Esophagus muscularis mucosa (tissue), 4 donors: Measurements from ENCODE around the gene SRGAP3. TPM values are rescaled to one million over a fixed set of nuclear protein-coding genes. Genes with fewer than 3 reads are reported as not detected.

Experiments used
- DNase-seq: peaks from one replicate; pipeline ENCODE4 v3.0.0-alpha.2; 2017; ENCODE audit errors: extremely low spot score
- H3K27ac ChIP-seq, 4 donors: fragments of 200-600 bp; sonication (generic); replicated peaks in 1 of 4; 1 replicate in 3 of 4; 2 replicates in 1 of 4; pipeline ENCODE4 v1.5.1; 2016 to 2019; ENCODE audit warnings: mild to moderate bottlenecking in 1 of 4
- H3K27me3 ChIP-seq, 4 donors: fragments of 200-600 bp; sonication (generic); one replicate each; pipeline versions ENCODE4 v1.5.1 to v1.6.0; 2016 to 2019
- H3K36me3 ChIP-seq, 4 donors: fragments of 200-600 bp; sonication (generic); one replicate each; pipeline ENCODE4 v1.5.1; 2016 to 2019
- H3K4me1 ChIP-seq, 4 donors: fragments of 200-600 bp; sonication (generic); one replicate each; pipeline ENCODE4 v1.5.1; 2016 to 2019
- H3K4me3 ChIP-seq, 4 donors: fragments of 200-600 bp; sonication (generic); 1 replicate in 2 of 4; 2 replicates in 2 of 4; pipeline ENCODE4 v1.5.1; 2016 to 2019; ENCODE audit warnings: mild to moderate bottlenecking in 4 of 4, moderate library complexity in 1 of 4
- H3K9me3 ChIP-seq, 4 donors: fragments of 200-600 bp; sonication (generic); 1 replicate in 3 of 4; 2 replicates in 1 of 4; pipeline ENCODE4 v1.5.1; 2016 to 2019
- EP300 ChIP-seq: sonication (generic); formaldehyde crosslinking; IDR thresholded peaks from one replicate; pipeline ENCODE4 v1.6.1; 2017; ENCODE audit warnings: antibody characterized with exemption
- POLR2A ChIP-seq: fragments of 450-650 bp; IDR thresholded peaks from one replicate; pipeline ENCODE4 v1.6.1; 2017; ENCODE audit warnings: antibody characterized with exemption, moderate library complexity, mild to moderate bottlenecking, low read depth
- POLR2AphosphoS5 ChIP-seq, 2 donors: sonication (generic); formaldehyde crosslinking; IDR thresholded peaks; one replicate each; pipeline ENCODE4 v1.6.1; 2017; ENCODE audit warnings: antibody characterized with exemption in 2 of 2
- WGBS: methylation state at CpG from one replicate; pipeline ENCODE4 v1.1.5; 2018; 5-methylcytosine and 5-hydroxymethylcytosine counted together
- intact Hi-C: fragments of 100-400 bp; cut with DNase I; formaldehyde crosslinking; loops from one replicate; pipeline ENCODE4 v1.15.1; 2023
- total RNA-seq, 4 donors: library from RNA; depleted of rRNA; stranded (reverse); fragments of >200 nt; gene quantifications; one replicate each; pipeline versions ENCODE4 v1.1.0 to v1.2.1, GENCODE V29; 2016
- TF ChIP-seq, protein P1 (sequence below), 3 experiments: fragments of 200-600 bp in 2 of 3; fragments of 450-650 bp in 1 of 3; sonication (generic) in 2 of 3; IDR thresholded peaks; one replicate each; pipeline ENCODE4 v1.5.1; 2017 to 2019; ENCODE audit warnings: antibody characterized with exemption in 3 of 3, mild to moderate bottlenecking in 2 of 3, moderate library complexity in 1 of 3

Gene SRGAP3
- total RNA-seq, 4 donors from 2014 or later = 2.4 to 8.6 (median 3.1) TPM

DNA sequence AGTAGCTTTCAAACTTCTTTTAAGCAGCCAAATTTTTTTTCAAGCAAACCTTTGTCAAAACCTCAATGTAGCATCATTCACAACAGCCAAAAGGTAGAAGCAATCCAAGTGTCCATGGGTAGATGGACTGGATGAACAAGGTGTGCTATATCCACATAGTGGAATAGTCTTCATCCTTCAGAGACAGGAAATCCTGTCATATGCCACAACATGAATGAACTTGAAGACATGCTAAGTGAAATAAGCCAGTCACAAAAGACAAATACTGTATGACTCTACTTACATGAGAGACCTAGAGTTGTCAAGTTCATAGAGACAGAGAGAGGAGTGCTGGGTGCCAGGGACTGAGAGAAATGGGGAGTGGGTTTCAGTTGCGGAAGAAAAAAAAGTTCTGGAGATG lies 87.6 kb downstream of the SRGAP3 start:
- intact Hi-C loops = no loop called here
- no peak overlapping the region for H3K4me3 ChIP-seq
- H3K27ac ChIP-seq = no peak overlapping the region
- DNase-seq = no peak
- TF ChIP-seq, protein P1, sequence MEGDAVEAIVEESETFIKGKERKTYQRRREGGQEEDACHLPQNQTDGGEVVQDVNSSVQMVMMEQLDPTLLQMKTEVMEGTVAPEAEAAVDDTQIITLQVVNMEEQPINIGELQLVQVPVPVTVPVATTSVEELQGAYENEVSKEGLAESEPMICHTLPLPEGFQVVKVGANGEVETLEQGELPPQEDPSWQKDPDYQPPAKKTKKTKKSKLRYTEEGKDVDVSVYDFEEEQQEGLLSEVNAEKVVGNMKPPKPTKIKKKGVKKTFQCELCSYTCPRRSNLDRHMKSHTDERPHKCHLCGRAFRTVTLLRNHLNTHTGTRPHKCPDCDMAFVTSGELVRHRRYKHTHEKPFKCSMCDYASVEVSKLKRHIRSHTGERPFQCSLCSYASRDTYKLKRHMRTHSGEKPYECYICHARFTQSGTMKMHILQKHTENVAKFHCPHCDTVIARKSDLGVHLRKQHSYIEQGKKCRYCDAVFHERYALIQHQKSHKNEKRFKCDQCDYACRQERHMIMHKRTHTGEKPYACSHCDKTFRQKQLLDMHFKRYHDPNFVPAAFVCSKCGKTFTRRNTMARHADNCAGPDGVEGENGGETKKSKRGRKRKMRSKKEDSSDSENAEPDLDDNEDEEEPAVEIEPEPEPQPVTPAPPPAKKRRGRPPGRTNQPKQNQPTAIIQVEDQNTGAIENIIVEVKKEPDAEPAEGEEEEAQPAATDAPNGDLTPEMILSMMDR (IDR thresholded peaks at IDR 0.05) = no peak
- no peak for TF ChIP-seq POLR2A
- TF ChIP-seq EP300 = no peak
- no peak for TF ChIP-seq POLR2AphosphoS5 (IDR thresholded peaks at IDR 0.05)
- H3K27me3 ChIP-seq = no peaks in the 10 kb centered on the region
- no peaks in the 10 kb centered on the region for H3K9me3 ChIP-seq
- whole genome bisulfite sequencing = 83% methylated on average over 1 of the region's 1 CpG
- no peaks in the 10 kb centered on the region for H3K4me1 ChIP-seq
- H3K36me3 ChIP-seq = no peaks in the 10 kb centered on the region

DNA sequence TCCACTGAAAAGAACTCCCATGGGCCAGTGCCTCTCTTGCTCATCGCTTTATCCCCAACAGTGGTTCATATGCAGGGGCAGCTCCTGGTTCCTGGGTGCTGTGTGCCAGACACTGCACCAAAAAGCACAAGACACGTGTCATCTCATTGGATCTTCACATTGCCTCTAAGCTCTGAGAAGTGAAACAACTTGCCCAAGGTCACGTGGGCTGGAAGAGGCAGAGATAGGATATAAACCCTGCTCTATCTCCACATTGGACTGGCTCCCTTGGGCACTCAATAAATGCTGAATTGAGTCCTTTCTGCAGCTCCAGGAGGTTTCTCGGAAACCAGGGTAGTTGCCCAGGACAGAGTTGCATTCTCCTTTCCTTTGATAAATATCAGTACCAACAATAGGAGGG lies 88.1 kb downstream of the SRGAP3 start:
- Histone ChIP-seq H3K9me3 (no peaks in the 10 kb centered on the region), H3K27me3 (no peaks in the 10 kb centered on the region), H3K27ac (no peak overlapping the region), H3K36me3 (no peaks in the 10 kb centered on the region), H3K4me3 (no peak overlapping the region), H3K4me1 (no peaks in the 10 kb centered on the region)
- no peak for TF ChIP-seq EP300
- TF ChIP-seq POLR2AphosphoS5 (IDR thresholded peaks at IDR 0.05) = no peak
- TF ChIP-seq, protein P1 (IDR thresholded peaks at IDR 0.05) = no peak
- TF ChIP-seq POLR2A = no peak
- WGBS = 86% methylated on average over 4 of the region's 4 CpGs
- no peak for DNase-seq
- intact Hi-C loops = no loop called here

DNA sequence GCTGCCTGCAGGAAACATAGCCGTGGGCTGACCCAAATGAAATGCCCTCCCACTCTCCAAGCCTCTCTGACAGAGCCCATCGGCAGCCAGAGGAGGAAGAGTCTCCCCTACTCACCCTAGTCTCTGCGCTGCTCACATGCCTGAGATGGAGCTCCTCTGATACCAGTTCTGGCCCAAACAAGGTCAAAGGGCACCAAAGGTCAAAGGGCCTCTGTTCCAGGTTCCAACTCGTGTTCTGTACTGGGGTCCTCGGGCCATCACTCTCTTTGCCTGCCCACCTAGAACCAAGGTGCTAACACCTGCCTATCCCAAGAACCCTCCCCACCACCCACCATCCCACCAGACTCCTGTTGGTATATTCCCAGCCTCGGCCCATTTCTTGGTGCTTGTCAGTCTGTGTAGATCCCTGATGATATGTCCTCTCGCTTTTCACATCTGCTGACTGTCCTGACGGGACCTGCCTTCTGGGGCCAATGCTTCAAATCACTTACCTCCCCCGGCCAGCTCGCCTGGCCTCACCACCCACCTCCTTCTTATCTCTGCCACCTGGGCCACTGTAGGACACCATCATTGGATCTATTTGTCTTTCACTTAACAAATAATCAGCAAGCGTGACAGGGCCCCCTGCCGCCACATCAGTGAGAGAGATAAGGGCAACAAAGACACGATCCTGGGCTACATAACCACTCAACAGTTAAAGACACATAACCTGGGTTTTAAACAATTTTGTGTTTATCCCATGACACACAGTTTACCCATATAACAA lies 90.4 kb downstream of the SRGAP3 start:
- Histone ChIP-seq H3K27ac (no peak overlapping the region), H3K4me3 (no peak overlapping the region), H3K36me3 (no peaks in the 10 kb centered on the region), H3K4me1 (peaks cover 0 to 10% (median 7%) of the 10 kb centered on the region in 4 donors), H3K27me3 (no peaks in the 10 kb centered on the region), H3K9me3 (no peaks in the 10 kb centered on the region)
- intact Hi-C loops = no loop called here
- DNase-seq = no peak
- 90% methylated on average over 12 of the region's 13 CpGs for WGBS
- no peak for TF ChIP-seq POLR2A
- TF ChIP-seq, protein P1 (IDR thresholded peaks at IDR 0.05) = no peak
- no peak for TF ChIP-seq EP300
- TF ChIP-seq POLR2AphosphoS5 (IDR thresholded peaks at IDR 0.05) = no peak

DNA sequence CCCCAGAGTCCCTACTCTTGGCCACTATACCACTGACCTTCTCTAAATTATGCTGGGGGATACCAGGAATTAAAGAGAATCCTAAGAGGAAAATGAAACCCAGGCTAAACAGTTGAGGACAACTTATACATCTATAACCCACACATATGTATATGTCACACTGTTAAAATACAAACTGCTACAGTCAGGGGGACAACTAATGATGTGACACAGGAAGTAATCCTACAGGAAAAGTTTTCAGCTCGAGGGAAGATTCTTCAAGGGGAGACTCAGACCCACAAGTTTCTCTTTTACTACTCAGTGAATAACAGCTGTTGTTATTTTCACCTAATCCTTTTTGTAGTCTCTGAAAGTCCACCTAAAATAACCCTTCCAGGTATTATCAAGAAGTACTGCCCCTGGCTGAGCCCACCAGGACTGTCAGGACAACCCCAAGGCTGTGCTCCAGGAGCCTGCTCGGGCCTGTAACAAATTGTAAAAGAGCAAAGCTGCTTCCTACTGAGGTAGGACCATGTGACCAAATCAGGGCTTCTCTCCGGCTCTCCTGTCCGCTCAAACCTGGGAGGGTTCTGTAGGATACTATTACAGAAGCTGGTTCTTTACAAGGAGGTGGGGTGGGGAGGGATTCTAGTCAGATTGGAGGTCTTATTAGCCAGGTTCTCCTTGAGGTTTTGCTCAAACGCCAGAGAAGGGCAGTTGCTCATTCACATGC lies 91.6 kb downstream of the SRGAP3 start:
- TF ChIP-seq, protein P1 (IDR thresholded peaks at IDR 0.05) = no peak
- TF ChIP-seq EP300 = no peak
- TF ChIP-seq POLR2A = no peak
- no peak for TF ChIP-seq POLR2AphosphoS5 (IDR thresholded peaks at IDR 0.05)
- Histone ChIP-seq H3K9me3 (no peaks in the 10 kb centered on the region), H3K4me3 (no peak overlapping the region), H3K27ac (no peak overlapping the region), H3K27me3 (no peaks in the 10 kb centered on the region), H3K4me1 (peaks cover 0 to 15% (median 12%) of the 10 kb centered on the region in 4 donors), H3K36me3 (no peaks in the 10 kb centered on the region)
- DNase-seq = no peak
- intact Hi-C loops = no loop called here
- WGBS = 91% methylated on average over 5 of the region's 5 CpGs
